SK-N-SH treated with all-trans-retinoic acid at 6 μM for 48 hours (cell line): Measurements from ENCODE around the gene MAML2.

Source experiments
- ARNTL ChIP-seq: fragments of 450-650 bp; formaldehyde crosslinking; IDR thresholded peaks from 2 replicates; pipeline ENCODE4 v1.5.0; 2020; ENCODE audit warnings: low read depth, mild to moderate bottlenecking, moderate library complexity, borderline replicate concordance
- RARB ChIP-seq: fragments of 250-450 bp; sonication (Bioruptor Pico); IDR thresholded peaks from 2 replicates; pipeline ENCODE4 v1.8.0; 2021; ENCODE audit warnings: mild to moderate bottlenecking, moderate library complexity
- ZFP3 ChIP-seq: fragments of 250-450 bp; sonication (Bioruptor Pico); IDR thresholded peaks from 2 replicates; pipeline ENCODE4 v1.5.0; 2020; ENCODE audit warnings: mild to moderate bottlenecking, moderate library complexity
- ZNF70 ChIP-seq: fragments of 450-650 bp; formaldehyde crosslinking; IDR thresholded peaks from 2 replicates; pipeline ENCODE4 v1.5.0; 2020; ENCODE audit warnings: mild to moderate bottlenecking, moderate library complexity
- ZNF8 ChIP-seq: fragments of 450-650 bp; formaldehyde crosslinking; IDR thresholded peaks from 2 replicates; pipeline ENCODE4 v1.5.0; 2020; ENCODE audit warnings: mild to moderate bottlenecking, moderate library complexity
- TF ChIP-seq, protein P1 (sequence below): fragments of 250-450 bp; sonication (Bioruptor Pico); IDR thresholded peaks from 2 replicates; pipeline ENCODE4 v1.5.1; 2020; ENCODE audit warnings: low read depth, mild to moderate bottlenecking, moderate library complexity

DNA sequence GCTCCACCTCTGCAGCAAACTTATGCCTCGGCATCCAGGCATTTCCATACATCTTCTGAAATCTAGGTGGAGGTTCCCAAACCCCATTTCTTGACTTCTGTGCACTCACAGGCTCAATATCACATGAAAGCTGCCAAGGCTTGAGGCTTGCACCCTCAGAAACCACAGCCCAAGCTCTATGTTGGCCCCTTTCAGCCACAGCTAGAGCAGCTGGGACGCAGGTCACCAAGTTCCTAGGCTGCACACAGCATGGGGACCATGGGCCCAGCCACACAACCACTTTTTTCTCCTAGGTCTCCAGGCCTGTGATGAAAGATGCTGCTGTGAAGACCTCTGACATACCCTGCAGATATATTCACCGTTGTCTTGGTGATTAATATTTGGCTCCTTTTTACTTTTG lies 394.4 kb downstream of the MAML2 start:
- TF ChIP-seq ARNTL (CRISPR knock-in tag) (no peak), ZFP3 (no peak), ZNF8 (no peak), RARB (CRISPR knock-in tag) (no peak), ZNF70 (CRISPR knock-in tag) (no peak)
- TF ChIP-seq, protein P1, sequence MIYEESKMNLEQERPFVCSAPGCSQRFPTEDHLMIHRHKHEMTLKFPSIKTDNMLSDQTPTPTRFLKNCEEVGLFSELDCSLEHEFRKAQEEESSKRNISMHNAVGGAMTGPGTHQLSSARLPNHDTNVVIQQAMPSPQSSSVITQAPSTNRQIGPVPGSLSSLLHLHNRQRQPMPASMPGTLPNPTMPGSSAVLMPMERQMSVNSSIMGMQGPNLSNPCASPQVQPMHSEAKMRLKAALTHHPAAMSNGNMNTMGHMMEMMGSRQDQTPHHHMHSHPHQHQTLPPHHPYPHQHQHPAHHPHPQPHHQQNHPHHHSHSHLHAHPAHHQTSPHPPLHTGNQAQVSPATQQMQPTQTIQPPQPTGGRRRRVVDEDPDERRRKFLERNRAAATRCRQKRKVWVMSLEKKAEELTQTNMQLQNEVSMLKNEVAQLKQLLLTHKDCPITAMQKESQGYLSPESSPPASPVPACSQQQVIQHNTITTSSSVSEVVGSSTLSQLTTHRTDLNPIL (CRISPR knock-in tag), result no peak
